B cell (primary cell): ENCODE measurements around the gene SKP1.

Experiments
- EZH2 ChIP-seq: IDR thresholded peaks from 2 replicates; pipeline ENCODE4 v1.6.1; 2012; ENCODE audit warnings: borderline replicate concordance, low read depth, mild to moderate bottlenecking, moderate library complexity, low read length; ENCODE audit not compliant: insufficient read depth, poor library complexity, severe bottlenecking
- TF ChIP-seq, protein P1 (sequence below): fragments of 200-600 bp; IDR thresholded peaks from one replicate; pipeline ENCODE4 v1.8.0; 2022; ENCODE audit warnings: antibody characterized with exemption, mild to moderate bottlenecking

DNA sequence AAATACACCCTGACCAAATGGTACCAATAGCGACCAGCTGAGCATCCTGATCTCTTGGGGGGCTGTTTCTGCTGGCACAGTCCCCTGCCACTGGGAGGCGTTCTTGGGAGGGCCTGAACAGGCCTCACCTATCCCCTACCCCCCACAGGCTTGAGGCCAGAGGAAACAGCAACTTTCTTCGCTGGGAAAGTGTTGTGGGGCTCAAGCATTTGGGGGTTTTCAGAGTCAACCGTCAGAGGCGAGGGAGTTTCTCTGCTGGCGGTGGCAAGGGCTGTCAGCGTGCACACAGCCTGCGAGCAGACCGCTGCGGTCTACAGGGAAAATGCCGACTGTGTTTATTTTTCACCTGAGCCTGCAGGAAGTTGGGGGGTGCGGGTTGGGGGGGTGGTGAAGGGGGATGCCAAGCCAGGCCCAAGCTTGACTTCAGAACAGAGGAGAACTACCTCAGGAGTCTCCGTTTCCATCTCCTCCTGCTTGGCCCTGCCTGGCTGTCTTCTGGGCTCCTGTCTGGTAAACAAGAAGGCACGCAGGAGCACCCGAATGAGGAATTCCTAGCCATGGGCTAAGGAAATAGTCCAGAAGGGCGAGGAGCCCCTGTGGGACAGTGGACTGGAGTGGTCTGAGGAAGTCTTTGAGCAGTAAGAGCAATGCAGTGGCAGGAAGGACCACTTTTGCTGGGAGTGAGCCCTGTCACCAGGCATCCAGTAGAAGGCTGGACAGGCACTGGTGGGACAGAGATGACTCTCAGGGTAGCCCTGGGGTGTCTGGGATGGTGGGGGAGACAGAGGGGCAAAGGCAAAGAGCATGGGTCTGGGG, 44.2 kb downstream of the SKP1 start:
- TF ChIP-seq, protein P1, sequence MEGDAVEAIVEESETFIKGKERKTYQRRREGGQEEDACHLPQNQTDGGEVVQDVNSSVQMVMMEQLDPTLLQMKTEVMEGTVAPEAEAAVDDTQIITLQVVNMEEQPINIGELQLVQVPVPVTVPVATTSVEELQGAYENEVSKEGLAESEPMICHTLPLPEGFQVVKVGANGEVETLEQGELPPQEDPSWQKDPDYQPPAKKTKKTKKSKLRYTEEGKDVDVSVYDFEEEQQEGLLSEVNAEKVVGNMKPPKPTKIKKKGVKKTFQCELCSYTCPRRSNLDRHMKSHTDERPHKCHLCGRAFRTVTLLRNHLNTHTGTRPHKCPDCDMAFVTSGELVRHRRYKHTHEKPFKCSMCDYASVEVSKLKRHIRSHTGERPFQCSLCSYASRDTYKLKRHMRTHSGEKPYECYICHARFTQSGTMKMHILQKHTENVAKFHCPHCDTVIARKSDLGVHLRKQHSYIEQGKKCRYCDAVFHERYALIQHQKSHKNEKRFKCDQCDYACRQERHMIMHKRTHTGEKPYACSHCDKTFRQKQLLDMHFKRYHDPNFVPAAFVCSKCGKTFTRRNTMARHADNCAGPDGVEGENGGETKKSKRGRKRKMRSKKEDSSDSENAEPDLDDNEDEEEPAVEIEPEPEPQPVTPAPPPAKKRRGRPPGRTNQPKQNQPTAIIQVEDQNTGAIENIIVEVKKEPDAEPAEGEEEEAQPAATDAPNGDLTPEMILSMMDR: peak; percentile 39
- no peak for TF ChIP-seq EZH2
